Left ventricle myocardium superior (tissue), 1 donor: ENCODE data around the gene HMCN1. TPM values are rescaled to one million over a fixed set of nuclear protein-coding genes. Genes with fewer than 3 reads are reported as not detected.
"Not testable (repeated sequence)": the region's sequence is repeated elsewhere in the genome, so short reads cannot be mapped to it uniquely, and the experiment has no call there.

ENCODE experiments used
- ATAC-seq: fragments of 200-7000 bp; cut with Tn5 transposase; one replicate; pipeline ENCODE4 v1.9.1; 2020; ENCODE audit warnings: mild to moderate bottlenecking, moderate library complexity
- DNase-seq: peaks from one replicate; pipeline ENCODE4 v3.0.0-alpha.2; 2020
- intact Hi-C: fragments of 100-400 bp; cut with micrococcal nuclease; formaldehyde crosslinking; loops from one replicate; pipeline ENCODE4 v1.11.0; 2022
- total RNA-seq: library from RNA; stranded (reverse); fragmentation: NEBNext Ultra II Directional; extraction: Animal tissue kit (Norgen Biotek cat#: 25700); gene quantifications from one replicate; pipeline ENCODE4 v1.2.1, GENCODE V29; 2021
- donor health status: DM: no; HTN: yes; CAD: no; lungs with severe emphysema.

HMCN1 gene
- total RNA-seq, 1 donor from 2014 or later: 3.8 TPM

GRCh38 chr1:185880330-185880729, 146.1 kb downstream of the HMCN1 start:
- DNase-seq (no peak), ATAC-seq (no peak)
- intact Hi-C loops: no loop called here

- no peak for DNase-seq
- no peak for ATAC-seq
- intact Hi-C loops: no loop called here
Measured at GRCh38 chr1:185880779-185881333, 146.7 kb downstream of the HMCN1 start.

- intact Hi-C loops: no loop called here
- no peak for ATAC-seq
- no peak for DNase-seq
Measured at GRCh38 chr1:185886046-185886445, 151.9 kb downstream of the HMCN1 start.

DNA sequence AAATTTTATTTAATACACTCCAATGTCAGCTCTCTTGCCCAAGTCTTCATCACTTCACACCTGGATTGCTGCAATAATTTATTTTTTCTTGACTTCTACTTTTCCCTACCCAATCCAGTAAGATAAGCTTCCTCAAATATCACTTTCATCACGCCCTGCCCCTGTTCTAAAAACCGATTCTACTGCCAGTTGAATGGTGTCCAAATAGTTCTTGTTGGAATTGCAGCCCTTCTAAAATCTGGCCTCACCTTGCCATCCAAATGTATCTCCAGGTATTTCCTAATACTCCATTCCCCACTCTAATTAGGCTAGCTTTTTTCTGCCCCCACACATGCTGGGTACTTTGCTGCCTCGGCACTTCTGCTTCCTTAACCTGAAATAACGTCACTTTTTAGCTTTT, 152.5 kb downstream of the HMCN1 start:
- intact Hi-C loops: no loop called here
- ATAC-seq (no peak), DNase-seq (no peak)

DNA sequence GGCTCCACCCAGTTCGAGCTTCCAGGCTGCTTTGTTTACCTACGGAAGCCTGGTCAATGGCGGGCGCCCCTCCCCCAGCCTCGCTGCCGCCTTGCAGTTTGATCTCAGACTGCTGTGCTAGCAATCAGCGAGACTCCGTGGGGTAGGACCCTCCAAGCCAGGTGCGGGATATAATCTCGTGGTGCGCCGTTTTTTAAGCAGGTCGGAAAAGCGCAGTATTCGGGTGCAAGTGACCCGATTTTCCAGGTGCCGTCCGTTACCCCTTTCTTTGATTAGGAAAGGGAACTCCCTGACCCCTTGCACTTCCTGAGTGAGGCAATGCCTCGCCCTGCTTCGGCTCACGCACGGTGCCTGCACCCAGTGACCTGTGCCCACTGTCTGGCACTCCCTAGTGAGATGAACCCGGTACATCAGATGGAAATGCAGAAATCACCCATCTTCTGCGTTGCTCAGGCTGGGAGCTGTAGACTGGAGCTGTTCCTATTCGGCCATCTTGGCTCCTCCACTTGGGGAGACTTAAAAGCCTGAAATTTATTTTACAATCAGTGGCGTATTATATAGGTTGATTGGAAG, 158.7 kb downstream of the HMCN1 start:
- intact Hi-C loops, ATAC-seq: not testable (repeated sequence)
- peak; percentile 14 for DNase-seq

GRCh38 chr1:185894791-185895190, 160.6 kb downstream of the HMCN1 start:
- DNase-seq (no peak), ATAC-seq (no peak)
- intact Hi-C loops: no loop called here

DNA sequence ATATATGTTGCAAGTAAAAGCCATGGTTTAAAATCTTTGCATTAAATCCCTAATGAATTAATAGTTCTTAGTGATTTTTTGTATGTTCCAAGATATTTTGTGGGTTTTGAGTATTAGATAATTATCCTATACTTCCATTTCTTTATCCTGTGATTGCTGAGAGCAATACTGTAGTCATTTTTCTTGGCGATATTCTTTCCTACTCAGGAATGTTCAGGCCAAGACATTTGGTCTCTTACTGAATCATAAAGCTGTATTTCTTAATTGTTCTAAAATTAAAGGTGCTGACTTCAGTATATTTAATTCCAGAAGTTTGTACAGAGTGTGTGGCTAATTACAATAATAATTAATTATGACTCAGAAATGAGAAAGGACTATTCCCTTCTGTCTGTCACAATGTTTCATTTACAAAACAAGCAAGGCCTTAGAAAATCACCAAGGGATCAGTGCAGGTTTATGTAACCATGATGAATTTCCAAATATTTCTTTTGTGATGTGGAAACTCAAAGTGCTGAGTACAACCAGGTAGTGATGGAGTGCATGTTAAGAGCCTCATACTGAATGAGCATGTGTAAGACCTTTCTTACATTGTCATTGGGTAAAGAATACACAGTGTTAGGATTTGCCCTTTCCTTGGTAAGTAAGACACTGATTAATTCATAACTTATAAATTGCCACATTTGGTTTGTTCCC, 161.2 kb downstream of the HMCN1 start:
- intact Hi-C loops: no loop called here
- DNase-seq (no peak), ATAC-seq (no peak)

- intact Hi-C loops: no loop called here
- ATAC-seq (no peak), DNase-seq (no peak)
Measured at GRCh38 chr1:185896863-185897262, 162.7 kb downstream of the HMCN1 start.

DNA sequence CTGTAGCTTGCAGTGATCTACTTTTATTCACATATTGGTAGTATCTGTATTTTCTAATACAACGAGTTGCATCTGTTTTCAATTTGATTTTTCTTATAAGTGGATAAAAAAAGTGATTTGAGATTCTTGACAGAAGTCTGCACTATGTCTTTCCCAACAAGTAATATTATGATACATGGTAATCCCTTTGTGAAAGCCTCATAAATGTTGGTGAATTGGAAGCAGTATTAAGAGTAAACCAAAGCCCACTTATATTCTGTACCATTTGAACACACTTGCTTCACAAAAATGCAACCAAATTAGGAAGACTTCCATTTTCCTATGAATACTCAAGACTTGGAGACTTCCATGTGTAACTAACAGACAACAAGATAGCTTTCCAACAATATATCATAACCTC, 172.0 kb downstream of the HMCN1 start:
- intact Hi-C loops: no loop called here
- DNase-seq (no peak), ATAC-seq (no peak)

DNA sequence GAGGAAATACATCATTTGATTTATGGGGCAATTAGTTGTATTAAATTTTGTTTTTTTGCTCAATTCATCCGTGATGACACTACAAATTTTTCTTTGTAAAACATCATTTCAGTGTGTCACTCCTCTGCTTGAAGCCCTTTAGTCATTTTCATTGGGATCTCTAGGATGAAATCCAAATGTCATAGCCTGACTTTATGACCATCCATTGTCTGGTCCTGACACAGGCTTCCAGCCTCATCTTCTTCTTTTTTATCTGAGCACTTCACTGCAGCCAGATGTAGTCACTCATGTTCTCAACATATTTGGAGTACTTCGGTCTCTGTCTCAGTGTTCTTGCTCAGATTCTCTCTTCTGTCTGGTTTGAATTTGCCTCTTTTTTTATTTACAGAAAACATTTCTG, 173.1 kb downstream of the HMCN1 start:
- ATAC-seq: no peak
- intact Hi-C loops: no loop called here

DNA sequence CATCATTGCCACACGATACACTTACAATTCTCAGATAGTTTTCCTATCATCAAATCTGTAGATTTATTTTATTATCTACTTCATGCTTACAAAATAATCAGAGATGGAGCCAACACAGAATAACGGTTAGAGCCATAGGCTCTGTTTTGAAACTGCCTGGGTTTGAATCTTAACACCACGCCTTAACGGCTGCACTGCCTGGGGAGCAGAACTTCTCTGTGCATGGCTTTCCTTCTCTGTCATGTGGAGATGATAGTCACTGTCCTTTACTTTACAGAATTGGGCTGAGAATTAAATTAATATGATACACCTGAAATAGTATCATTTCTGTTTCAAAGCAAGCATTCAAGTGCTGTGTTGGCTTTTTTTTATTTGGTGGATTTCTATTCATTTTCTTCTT, 177.8 kb downstream of the HMCN1 start:
- DNase-seq (no peak), ATAC-seq (no peak)
- intact Hi-C loops: no loop called here

More for the DNA sequence above, 173.1 kb downstream of the HMCN1 start:
- DNase-seq: no peak

GRCh38 chr1:185912504-185912903, 178.3 kb downstream of the HMCN1 start:
- DNase-seq (no peak), ATAC-seq (no peak)
- intact Hi-C loops: no loop called here

GRCh38 chr1:185914089-185914488, 179.9 kb downstream of the HMCN1 start:
- DNase-seq: no peak
- intact Hi-C loops: no loop called here
- ATAC-seq: no peak

- no peak for DNase-seq
- intact Hi-C loops: no loop called here
- no peak for ATAC-seq
Measured at GRCh38 chr1:185916861-185917260, 182.7 kb downstream of the HMCN1 start.

GRCh38 chr1:185917646-185918045, 183.5 kb downstream of the HMCN1 start:
- DNase-seq (no peak), ATAC-seq (no peak)
- intact Hi-C loops: no loop called here

GRCh38 chr1:185920602-185921001, 186.4 kb downstream of the HMCN1 start:
- no peak for ATAC-seq

DNA sequence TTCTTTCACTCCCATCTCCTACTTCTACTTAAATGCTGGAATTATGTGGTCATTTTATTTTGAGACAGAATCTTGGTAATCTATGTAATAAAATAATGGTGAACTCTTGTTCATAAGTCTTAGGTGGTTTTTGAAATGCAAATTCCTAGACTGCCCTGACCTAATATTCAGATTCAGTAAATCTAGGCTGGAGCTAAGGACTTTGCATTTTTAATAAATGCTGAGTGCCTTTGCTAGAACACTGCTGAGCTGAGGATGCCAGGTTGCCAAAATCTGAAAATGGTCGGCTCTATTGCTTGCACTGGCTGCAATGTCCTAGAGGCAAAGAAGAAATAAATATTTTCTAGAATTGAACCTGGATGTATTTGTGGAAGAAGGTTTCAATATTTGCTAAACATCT, 187.4 kb downstream of the HMCN1 start:
- ATAC-seq: no peak
- DNase-seq: no peak
- intact Hi-C loops: no loop called here

More at GRCh38 chr1:185920602-185921001, 186.4 kb downstream of the HMCN1 start:
- no peak for DNase-seq
- intact Hi-C loops: no loop called here

- intact Hi-C loops: no loop called here
- peak; percentile 33 for ATAC-seq
Measured at GRCh38 chr1:185926588-185926987, 192.4 kb downstream of the HMCN1 start.

GRCh38 chr1:185929776-185930175, 195.6 kb downstream of the HMCN1 start:
- intact Hi-C loops: no loop called here
- ATAC-seq (no peak), DNase-seq (no peak)

More at GRCh38 chr1:185926588-185926987, 192.4 kb downstream of the HMCN1 start:
- no peak for DNase-seq

DNA sequence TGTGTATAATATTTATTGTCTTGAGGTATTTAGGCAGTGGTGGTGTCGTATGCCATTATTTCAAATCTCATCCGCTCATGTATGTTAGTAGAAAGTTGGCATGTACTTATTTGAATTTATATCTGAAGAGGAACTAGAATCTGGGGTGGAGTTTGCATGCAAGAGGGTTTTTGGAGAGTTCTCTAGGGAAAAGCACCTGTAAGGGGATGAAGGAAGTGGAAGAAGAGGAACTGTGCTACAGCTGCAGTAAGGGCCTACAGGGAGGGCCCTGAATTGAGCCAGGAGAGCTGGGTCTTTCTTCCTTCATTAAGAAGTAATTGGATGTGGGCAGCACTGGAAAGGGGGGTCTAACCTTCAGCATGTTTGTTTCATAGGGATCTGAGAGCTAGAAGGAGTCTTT, 197.2 kb downstream of the HMCN1 start:
- ATAC-seq (no peak), DNase-seq (no peak)
- intact Hi-C loops: no loop called here

DNA sequence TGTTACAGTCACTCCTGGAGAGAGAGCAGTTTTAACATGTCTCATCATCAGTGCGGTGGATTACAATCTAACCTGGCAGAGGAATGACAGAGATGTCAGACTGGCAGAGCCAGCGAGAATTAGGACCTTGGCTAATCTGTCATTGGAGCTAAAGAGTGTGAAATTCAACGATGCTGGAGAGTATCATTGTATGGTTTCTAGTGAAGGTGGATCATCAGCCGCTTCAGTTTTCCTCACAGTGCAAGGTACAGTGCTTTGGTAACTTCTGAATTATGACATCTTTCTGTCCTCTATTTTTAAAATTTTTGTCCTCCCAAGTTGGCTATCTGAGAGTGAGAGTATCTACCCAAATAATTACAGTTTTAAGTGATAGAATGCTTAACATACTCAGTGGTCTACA, 199.4 kb downstream of the HMCN1 start:
- intact Hi-C loops: no loop called here
- no peak for ATAC-seq
- no peak for DNase-seq
